Astrocyte of the spinal cord (primary cell): ENCODE results near the gene INPP1.
A peak's percentile ranks its signal among the peaks of the same experiment; 100 is the strongest.

Experiments
- DNase-seq: peaks from one replicate; pipeline ENCODE4 v3.0.0; 2011; ENCODE audit warnings: low read depth, low spot score
- H3K4me3 ChIP-seq: 2 replicates; pipeline ENCODE4 v1.5.1; 2011; ENCODE audit warnings: low read depth, mild to moderate bottlenecking, low read length, moderate library complexity
- in situ Hi-C: cut with HindIII; loops from 2 replicates; pipeline ENCODE4 v1.10.0; 2017; ENCODE audit warnings: low sequenced_read_pairs
- TF ChIP-seq, protein P1 (sequence below): IDR thresholded peaks from 2 replicates; pipeline ENCODE4 v1.5.1; 2012; ENCODE audit warnings: low read depth, mild to moderate bottlenecking, low read length, inconsistent platforms

The INPP1 gene

DNA sequence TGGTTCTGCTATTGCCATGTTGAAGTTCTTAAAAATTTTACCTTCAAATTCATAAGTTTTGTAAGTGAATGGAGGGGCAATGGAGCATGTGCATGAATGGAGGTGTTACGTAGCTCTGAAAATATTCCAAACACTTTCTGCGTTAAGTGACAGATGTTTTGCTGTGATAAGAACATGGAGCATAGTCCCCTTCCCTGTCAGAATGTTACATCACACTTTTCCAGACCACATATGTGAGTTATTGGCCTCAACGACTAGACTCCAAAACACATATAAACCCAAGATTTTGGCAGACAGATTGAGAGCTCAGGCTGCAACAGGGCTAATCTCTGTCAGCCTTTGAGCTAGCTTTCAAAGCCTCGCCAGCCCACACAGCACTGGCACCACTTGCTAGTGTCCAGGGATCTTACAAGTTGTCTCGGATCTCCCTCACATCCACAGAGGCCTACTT is 37.6 kb downstream of the INPP1 start:
- in situ Hi-C loops = no loop called here
- no peak for DNase-seq
- H3K4me3 ChIP-seq = no peak overlapping the region
- TF ChIP-seq, protein P1, sequence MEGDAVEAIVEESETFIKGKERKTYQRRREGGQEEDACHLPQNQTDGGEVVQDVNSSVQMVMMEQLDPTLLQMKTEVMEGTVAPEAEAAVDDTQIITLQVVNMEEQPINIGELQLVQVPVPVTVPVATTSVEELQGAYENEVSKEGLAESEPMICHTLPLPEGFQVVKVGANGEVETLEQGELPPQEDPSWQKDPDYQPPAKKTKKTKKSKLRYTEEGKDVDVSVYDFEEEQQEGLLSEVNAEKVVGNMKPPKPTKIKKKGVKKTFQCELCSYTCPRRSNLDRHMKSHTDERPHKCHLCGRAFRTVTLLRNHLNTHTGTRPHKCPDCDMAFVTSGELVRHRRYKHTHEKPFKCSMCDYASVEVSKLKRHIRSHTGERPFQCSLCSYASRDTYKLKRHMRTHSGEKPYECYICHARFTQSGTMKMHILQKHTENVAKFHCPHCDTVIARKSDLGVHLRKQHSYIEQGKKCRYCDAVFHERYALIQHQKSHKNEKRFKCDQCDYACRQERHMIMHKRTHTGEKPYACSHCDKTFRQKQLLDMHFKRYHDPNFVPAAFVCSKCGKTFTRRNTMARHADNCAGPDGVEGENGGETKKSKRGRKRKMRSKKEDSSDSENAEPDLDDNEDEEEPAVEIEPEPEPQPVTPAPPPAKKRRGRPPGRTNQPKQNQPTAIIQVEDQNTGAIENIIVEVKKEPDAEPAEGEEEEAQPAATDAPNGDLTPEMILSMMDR = no peak

GRCh38 chr2:190382851-190383250 is 39.5 kb downstream of the INPP1 start:
- peak; percentile 52 for DNase-seq
- in situ Hi-C loops = no loop called here
- no peak overlapping the region for H3K4me3 ChIP-seq
- TF ChIP-seq, protein P1 = peak; percentile 45

GRCh38 chr2:190387422-190387821 is 44.0 kb downstream of the INPP1 start:
- in situ Hi-C loops = no loop called here
- no peak overlapping the region for H3K4me3 ChIP-seq
- TF ChIP-seq, protein P1 = no peak
- DNase-seq = no peak

- H3K4me3 ChIP-seq = no peak overlapping the region
- TF ChIP-seq, protein P1 = no peak
- in situ Hi-C loops = no loop called here
- DNase-seq = no peak
Measured at GRCh38 chr2:190396271-190396670, 52.9 kb downstream of the INPP1 start.

GRCh38 chr2:190402986-190403603 is 59.7 kb downstream of the INPP1 start:
- TF ChIP-seq, protein P1 = no peak
- H3K4me3 ChIP-seq = no peak overlapping the region
- in situ Hi-C loops = no loop called here
- DNase-seq = no peak

DNA sequence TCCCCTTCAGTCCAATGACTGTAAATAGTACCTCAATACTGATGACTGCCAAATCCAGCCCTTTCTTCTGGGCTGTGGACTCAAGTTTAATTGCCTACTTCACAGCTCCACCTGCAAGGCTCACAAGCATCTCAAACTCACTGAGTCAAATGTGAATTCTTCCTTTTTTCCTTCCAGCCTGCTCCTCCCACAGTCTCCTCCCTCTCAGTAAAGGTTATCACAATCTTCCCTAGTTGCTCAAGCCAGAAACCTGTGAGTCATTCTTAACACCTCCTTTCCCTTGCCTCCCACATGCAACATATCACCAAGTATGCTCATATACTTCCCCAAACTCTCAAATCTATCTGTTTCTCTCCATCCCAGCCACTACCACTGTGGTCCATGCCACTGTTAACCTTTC is 61.1 kb downstream of the INPP1 start:
- DNase-seq = no peak
- in situ Hi-C loops = no loop called here
- no peak overlapping the region for H3K4me3 ChIP-seq
- TF ChIP-seq, protein P1 = no peak

- DNase-seq = no peak
- in situ Hi-C loops = no loop called here
- no peak overlapping the region for H3K4me3 ChIP-seq
Measured at GRCh38 chr2:190405070-190405469, 61.7 kb downstream of the INPP1 start.

More at GRCh38 chr2:190405070-190405469, 61.7 kb downstream of the INPP1 start:
- TF ChIP-seq, protein P1 = no peak
